Measurements from ENCODE around the gene FAM169A. TPM values are rescaled to one million over a fixed set of nuclear protein-coding genes. Genes with fewer than 3 reads are reported as not detected.

FAM169A gene
- total RNA-seq, 1 experiment from 2014 or later, result 11.2 TPM

DNA sequence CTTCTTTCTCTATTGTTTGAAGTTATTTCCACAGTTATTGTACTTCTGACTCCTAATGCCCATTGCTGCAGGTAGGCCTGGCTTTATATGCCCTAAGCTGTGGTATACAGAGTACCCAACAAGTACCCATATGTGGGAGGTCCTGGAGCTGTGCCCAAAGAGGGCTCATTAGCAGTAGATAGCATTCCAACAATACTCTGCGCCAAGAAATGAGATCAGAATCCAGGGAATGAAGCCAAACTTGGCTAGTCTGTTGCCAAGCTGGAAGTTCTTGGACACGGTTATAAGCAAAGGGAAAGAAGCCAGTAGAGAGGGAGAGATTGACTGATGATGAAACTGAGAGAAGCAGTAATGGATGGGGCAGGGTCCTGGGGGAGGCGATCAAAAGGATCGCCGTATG lies 29.7 kb upstream of the FAM169A start:
- CTCF ChIA-PET, result interaction anchor here (0.6 kb wide), 1 partner anchor 732 kb away, joined by 3 read pairs; no protein-coding TSS in a partner anchor

DNA sequence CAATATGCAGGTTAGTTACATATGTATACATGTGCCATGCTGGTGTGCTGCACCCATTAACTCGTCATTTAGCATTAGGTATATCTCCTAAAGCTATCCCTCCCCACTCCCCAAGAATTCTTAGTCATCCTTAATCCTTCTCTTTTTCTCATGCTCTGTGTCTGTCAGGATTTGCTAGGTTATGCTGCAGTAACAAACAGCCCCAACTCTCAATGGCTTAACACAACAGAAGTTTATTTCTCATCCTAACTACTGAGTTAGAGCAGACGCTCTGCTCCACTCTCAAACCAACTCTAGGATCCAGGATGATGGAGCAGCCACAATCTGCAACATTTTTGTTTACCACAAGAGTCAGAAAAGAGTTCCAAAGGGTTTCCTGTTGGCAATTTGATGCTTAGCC lies 28.2 kb upstream of the FAM169A start:
- H3K9ac ChIP-seq (ENCODE audit: low read length), result no peak overlapping the region
- no peak for ATAC-seq
- H3K36me3 ChIP-seq (ENCODE audit: low read depth, low read length), result no peaks in the 10 kb centered on the region
- no peak for DNase-seq
- POLR2A ChIA-PET (ENCODE audit: unreplicated experiment), result no interaction called here
- H3K4me3 ChIP-seq (ENCODE audit: low read length), result no peak overlapping the region
- H3K4me1 ChIP-seq (ENCODE audit: insufficient read depth, low read length), result no peaks in the 10 kb centered on the region
- H3K27me3 ChIP-seq (ENCODE audit: low read length), result no peaks in the 10 kb centered on the region
- no peaks in the 10 kb centered on the region for H3F3A ChIP-seq (ENCODE audit: low read length, unreplicated experiment)
- no TSS peak for BruUV-seq (replicated peaks)
- no peaks in the 10 kb centered on the region for H4K20me1 ChIP-seq (ENCODE audit: low read length)
- no peak overlapping the region for H3K27ac ChIP-seq (ENCODE audit: low read length)
- no peak overlapping the region for H2AFZ ChIP-seq (ENCODE audit: low read length)
- no peaks in the 10 kb centered on the region for H3K9me3 ChIP-seq (ENCODE audit: low read length)
- intact Hi-C loops (cut with micrococcal nuclease), result no loop called here
- CTCF ChIA-PET, result no interaction called here
- no peak overlapping the region for H3K4me2 ChIP-seq (ENCODE audit: low read length)
- TF ChIP-seq, protein P1, sequence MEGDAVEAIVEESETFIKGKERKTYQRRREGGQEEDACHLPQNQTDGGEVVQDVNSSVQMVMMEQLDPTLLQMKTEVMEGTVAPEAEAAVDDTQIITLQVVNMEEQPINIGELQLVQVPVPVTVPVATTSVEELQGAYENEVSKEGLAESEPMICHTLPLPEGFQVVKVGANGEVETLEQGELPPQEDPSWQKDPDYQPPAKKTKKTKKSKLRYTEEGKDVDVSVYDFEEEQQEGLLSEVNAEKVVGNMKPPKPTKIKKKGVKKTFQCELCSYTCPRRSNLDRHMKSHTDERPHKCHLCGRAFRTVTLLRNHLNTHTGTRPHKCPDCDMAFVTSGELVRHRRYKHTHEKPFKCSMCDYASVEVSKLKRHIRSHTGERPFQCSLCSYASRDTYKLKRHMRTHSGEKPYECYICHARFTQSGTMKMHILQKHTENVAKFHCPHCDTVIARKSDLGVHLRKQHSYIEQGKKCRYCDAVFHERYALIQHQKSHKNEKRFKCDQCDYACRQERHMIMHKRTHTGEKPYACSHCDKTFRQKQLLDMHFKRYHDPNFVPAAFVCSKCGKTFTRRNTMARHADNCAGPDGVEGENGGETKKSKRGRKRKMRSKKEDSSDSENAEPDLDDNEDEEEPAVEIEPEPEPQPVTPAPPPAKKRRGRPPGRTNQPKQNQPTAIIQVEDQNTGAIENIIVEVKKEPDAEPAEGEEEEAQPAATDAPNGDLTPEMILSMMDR (conservative IDR thresholded peaks at IDR 0.05; ENCODE audit: low read depth, low read length), result no peak
- TF ChIP-seq EZH2phosphoT487 (IDR thresholded peaks at IDR 0.05; ENCODE audit: borderline replicate concordance, low read length) (no peak), EZH2 (IDR thresholded peaks at IDR 0.05; ENCODE audit: low read length, unreplicated experiment) (no peak)
- no peaks in the 10 kb centered on the region for H3K79me2 ChIP-seq (ENCODE audit: low read length)
- H3K9me2 ChIP-seq (replicated peaks; ENCODE audit: low read length), result no peaks in the 10 kb centered on the region

More for the DNA sequence above, 29.7 kb upstream of the FAM169A start:
- no peaks in the 10 kb centered on the region for H3K79me2 ChIP-seq (ENCODE audit: low read length)
- H3K36me3 ChIP-seq (ENCODE audit: low read depth, low read length), result no peaks in the 10 kb centered on the region
- BruUV-seq (replicated peaks), result no TSS peak
- H3K9ac ChIP-seq (ENCODE audit: low read length), result no peak overlapping the region
- no peaks in the 10 kb centered on the region for H3K27me3 ChIP-seq (ENCODE audit: low read length)
- POLR2A ChIA-PET (ENCODE audit: unreplicated experiment), result no interaction called here
- no peak overlapping the region for H3K4me3 ChIP-seq (ENCODE audit: low read length)
- H3K9me3 ChIP-seq (ENCODE audit: low read length), result no peaks in the 10 kb centered on the region
- no peak overlapping the region for H3K4me2 ChIP-seq (ENCODE audit: low read length)
- no peak overlapping the region for H3K27ac ChIP-seq (ENCODE audit: low read length)
- ATAC-seq (peak; percentile 29), DNase-seq (peak; percentile 39)
- H3K9me2 ChIP-seq (replicated peaks; ENCODE audit: low read length), result no peaks in the 10 kb centered on the region
- no peak overlapping the region for H2AFZ ChIP-seq (ENCODE audit: low read length)
- H4K20me1 ChIP-seq (ENCODE audit: low read length), result no peaks in the 10 kb centered on the region
- no peak for TF ChIP-seq EZH2phosphoT487 (IDR thresholded peaks at IDR 0.05; ENCODE audit: borderline replicate concordance, low read length)
- no peak for TF ChIP-seq EZH2 (IDR thresholded peaks at IDR 0.05; ENCODE audit: low read length, unreplicated experiment)
- TF ChIP-seq, protein P1 (conservative IDR thresholded peaks at IDR 0.05; ENCODE audit: low read depth, low read length), result no peak
- intact Hi-C loops (cut with micrococcal nuclease), result no loop called here
- H3F3A ChIP-seq (ENCODE audit: low read length, unreplicated experiment), result no peaks in the 10 kb centered on the region
- no peaks in the 10 kb centered on the region for H3K4me1 ChIP-seq (ENCODE audit: insufficient read depth, low read length)

DNA sequence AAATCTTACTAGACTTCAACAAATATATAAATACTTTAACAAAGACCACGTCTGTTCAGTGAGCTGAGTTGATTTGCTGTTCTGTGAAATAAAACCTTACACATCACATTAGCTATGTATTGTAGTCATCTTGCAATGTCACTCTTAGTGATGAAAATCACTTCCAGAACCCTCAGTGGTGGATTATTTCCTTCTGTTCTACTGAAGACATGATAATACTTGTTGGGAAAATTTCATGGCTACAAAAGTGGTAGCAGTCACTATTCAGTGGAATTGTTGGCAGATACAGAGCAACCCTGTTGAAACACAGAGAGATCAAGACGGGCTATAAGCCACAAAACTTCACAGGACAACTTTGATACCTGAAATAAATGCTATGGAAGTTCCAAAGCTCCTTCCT lies 26.7 kb upstream of the FAM169A start:
- no peaks in the 10 kb centered on the region for H3K79me2 ChIP-seq (ENCODE audit: low read length)
- ChIA-PET CTCF (no interaction called here), POLR2A (ENCODE audit: unreplicated experiment) (no interaction called here)
- no peak for DNase-seq
- H3K4me3 ChIP-seq (ENCODE audit: low read length), result no peak overlapping the region
- no peaks in the 10 kb centered on the region for H3K9me3 ChIP-seq (ENCODE audit: low read length)
- H3K36me3 ChIP-seq (ENCODE audit: low read depth, low read length), result no peaks in the 10 kb centered on the region
- H3K4me1 ChIP-seq (ENCODE audit: insufficient read depth, low read length), result no peaks in the 10 kb centered on the region
- H3K27ac ChIP-seq (ENCODE audit: low read length), result no peak overlapping the region
- no peak overlapping the region for H3K4me2 ChIP-seq (ENCODE audit: low read length)
- H4K20me1 ChIP-seq (ENCODE audit: low read length), result no peaks in the 10 kb centered on the region
- H3F3A ChIP-seq (ENCODE audit: low read length, unreplicated experiment), result no peaks in the 10 kb centered on the region
- H2AFZ ChIP-seq (ENCODE audit: low read length), result no peak overlapping the region
- no peaks in the 10 kb centered on the region for H3K27me3 ChIP-seq (ENCODE audit: low read length)
- TF ChIP-seq, protein P1 (conservative IDR thresholded peaks at IDR 0.05; ENCODE audit: low read depth, low read length), result no peak
- TF ChIP-seq EZH2 (IDR thresholded peaks at IDR 0.05; ENCODE audit: low read length, unreplicated experiment), result no peak
- intact Hi-C loops (cut with micrococcal nuclease), result no loop called here
- no peak for ATAC-seq
- no peak overlapping the region for H3K9ac ChIP-seq (ENCODE audit: low read length)
- H3K9me2 ChIP-seq (replicated peaks; ENCODE audit: low read length), result no peaks in the 10 kb centered on the region
- BruUV-seq (replicated peaks), result no TSS peak
